ENCODE results near the gene FBXL2. TPM values are rescaled to one million over a fixed set of nuclear protein-coding genes. Genes with fewer than 3 reads are reported as not detected.
"Not testable (repeated sequence)": the region's sequence is repeated elsewhere in the genome, so short reads cannot be mapped to it uniquely, and the experiment has no call there.

FBXL2 gene
- total and polyA plus RNA-seq, 5 donors from 2014 or later = 0.05 TPM; not detected in 4

GRCh38 chr3:33424606-33425452, 147.6 kb downstream of the FBXL2 start:
- Histone ChIP-seq H3K27me3 (ENCODE audit: control insufficient read depth, insufficient read depth, low read length) (no peaks in the 10 kb centered on the region), H3K9me3 (ENCODE audit: control insufficient read depth in 2 of 2, low read length in 2 of 2) (no peaks in the 10 kb centered on the region), H3K4me3 (ENCODE audit: low read depth, low read length) (no peak overlapping the region), H3K4me1 (ENCODE audit: control insufficient read depth, insufficient read depth, low read length, poor library complexity, severe bottlenecking) (peaks cover 18% of the 10 kb centered on the region), H3K27ac (ENCODE audit: insufficient read depth, low read length, poor library complexity, severe bottlenecking) (no peak overlapping the region), H3K36me3 (ENCODE audit: control insufficient read depth, insufficient read depth, low read length) (peaks cover 46% of the 10 kb centered on the region)
- Mint-ChIP-seq H3K9me3 (no peaks in the 10 kb centered on the region), H3K36me3 (peaks cover 23% of the 10 kb centered on the region), H3K27me3 (no peaks in the 10 kb centered on the region), H3K4me1 (peaks cover 28 to 50% (median 35%) of the 10 kb centered on the region in 4 donors), H3K4me3 (no peak overlapping the region), H3K27ac (peak overlapping the region in 1 of 3 donors; percentile 72)
- no peak for DNase-seq
- ATAC-seq (ENCODE audit: low read depth in 2 of 2) = no peak

DNA sequence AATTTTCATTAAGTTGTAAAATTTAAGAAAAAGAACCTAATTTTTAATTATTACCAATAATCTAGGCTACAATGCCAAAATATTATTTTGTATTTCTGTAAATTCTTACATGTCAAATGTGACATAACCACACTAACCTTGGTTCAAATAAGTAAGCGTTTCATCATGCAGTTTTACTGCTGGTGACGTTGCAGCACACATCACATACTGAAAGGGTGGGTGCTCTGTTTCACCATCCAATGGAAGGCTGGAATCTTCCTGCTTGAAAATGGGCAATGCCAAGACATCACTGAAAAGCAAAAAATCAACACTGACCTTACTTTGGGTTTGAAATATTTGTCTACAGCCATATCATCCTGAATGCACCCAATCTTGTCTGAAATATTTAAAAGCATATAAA, 148.2 kb downstream of the FBXL2 start:
- Mint-ChIP-seq H3K27ac (no peak overlapping the region), H3K36me3 (peaks cover 19% of the 10 kb centered on the region), H3K9me3 (no peaks in the 10 kb centered on the region), H3K4me1 (peaks cover 34 to 54% (median 39%) of the 10 kb centered on the region in 4 donors), H3K27me3 (no peaks in the 10 kb centered on the region), H3K4me3 (no peak overlapping the region)
- Histone ChIP-seq H3K4me3 (ENCODE audit: low read depth, low read length) (no peak overlapping the region), H3K4me1 (ENCODE audit: control insufficient read depth, insufficient read depth, low read length, poor library complexity, severe bottlenecking) (peaks cover 24% of the 10 kb centered on the region), H3K27ac (ENCODE audit: insufficient read depth, low read length, poor library complexity, severe bottlenecking) (no peak overlapping the region), H3K27me3 (ENCODE audit: control insufficient read depth, insufficient read depth, low read length) (no peaks in the 10 kb centered on the region), H3K36me3 (ENCODE audit: control insufficient read depth, insufficient read depth, low read length) (peaks cover 46% of the 10 kb centered on the region), H3K9me3 (ENCODE audit: control insufficient read depth in 2 of 2, low read length in 2 of 2) (no peaks in the 10 kb centered on the region)
- ATAC-seq (ENCODE audit: low read depth in 2 of 2) (no peak), DNase-seq (no peak)

DNA sequence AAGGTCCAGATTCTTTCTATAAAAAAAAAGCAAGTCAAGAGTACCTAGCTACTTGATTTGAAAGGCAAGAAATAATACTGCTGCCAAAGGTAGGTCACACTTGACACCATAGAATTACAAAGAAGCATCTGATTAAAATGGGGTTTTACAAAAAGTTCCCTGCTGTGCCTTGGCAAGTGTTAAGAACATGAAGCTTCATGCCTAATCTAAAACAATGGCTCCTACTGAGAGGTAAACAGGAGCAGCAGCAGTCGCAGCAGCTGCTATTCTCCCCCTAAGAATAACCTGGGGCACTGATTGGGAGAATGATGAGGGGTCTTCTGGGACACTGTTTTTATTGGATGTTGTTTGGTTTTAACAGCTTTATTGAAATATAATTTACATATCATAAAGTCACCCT, 148.8 kb downstream of the FBXL2 start:
- Mint-ChIP-seq H3K36me3 (peaks cover 15% of the 10 kb centered on the region), H3K27ac (peak overlapping the region in 1 of 3 donors; percentile 26), H3K4me3 (no peak overlapping the region), H3K9me3 (no peaks in the 10 kb centered on the region), H3K4me1 (peaks cover 36 to 58% (median 45%) of the 10 kb centered on the region in 4 donors), H3K27me3 (no peaks in the 10 kb centered on the region)
- ATAC-seq (ENCODE audit: low read depth in 2 of 2) (no peak), DNase-seq (no peak)
- no peaks in the 10 kb centered on the region for H3K27me3 ChIP-seq (ENCODE audit: control insufficient read depth, insufficient read depth, low read length)
- no peaks in the 10 kb centered on the region for H3K9me3 ChIP-seq (ENCODE audit: control insufficient read depth in 2 of 2, low read length in 2 of 2)
- peaks cover 42% of the 10 kb centered on the region for H3K36me3 ChIP-seq (ENCODE audit: control insufficient read depth, insufficient read depth, low read length)
- peaks cover 30% of the 10 kb centered on the region for H3K4me1 ChIP-seq (ENCODE audit: control insufficient read depth, insufficient read depth, low read length, poor library complexity, severe bottlenecking)
- no peak overlapping the region for H3K4me3 ChIP-seq (ENCODE audit: low read depth, low read length)
- peak overlapping the region; percentile 7 for H3K27ac ChIP-seq (ENCODE audit: insufficient read depth, low read length, poor library complexity, severe bottlenecking)

DNA sequence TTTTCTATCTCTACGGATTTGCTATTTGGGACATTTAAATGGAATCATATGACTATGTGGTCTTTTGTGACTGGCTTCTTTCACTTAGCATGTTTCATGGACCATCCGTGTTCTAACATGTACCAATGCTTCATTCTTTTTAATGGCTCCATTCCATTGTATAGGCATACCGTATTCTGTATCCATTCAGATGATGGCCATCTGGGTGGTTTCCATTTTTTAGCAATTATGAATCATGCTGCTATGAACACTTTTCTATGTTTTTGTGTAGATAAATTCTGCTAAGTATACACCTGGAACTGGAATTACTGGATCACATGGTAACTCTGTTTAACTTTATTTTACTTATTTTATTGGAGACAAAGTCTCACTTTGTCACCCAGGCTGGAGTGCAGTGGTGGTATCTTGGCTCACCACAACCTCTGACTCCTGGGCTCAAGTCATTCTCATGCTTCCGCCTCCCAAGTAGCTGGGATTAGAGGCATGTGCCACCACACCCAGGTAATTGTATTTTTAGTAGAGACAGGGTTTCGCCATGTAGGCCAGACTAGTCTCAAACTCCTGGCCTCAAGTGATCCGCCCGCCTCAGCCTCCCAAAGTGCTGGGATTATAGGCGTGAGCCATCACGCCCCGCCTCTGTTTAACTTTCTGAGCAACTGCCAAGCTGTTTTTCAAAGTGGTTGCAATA, 149.5 kb downstream of the FBXL2 start:
- Histone ChIP-seq H3K36me3 (ENCODE audit: control insufficient read depth, insufficient read depth, low read length) (peaks cover 34% of the 10 kb centered on the region), H3K9me3 (ENCODE audit: control insufficient read depth in 2 of 2, low read length in 2 of 2) (no peaks in the 10 kb centered on the region), H3K27me3 (ENCODE audit: control insufficient read depth, insufficient read depth, low read length) (no peaks in the 10 kb centered on the region), H3K27ac (ENCODE audit: insufficient read depth, low read length, poor library complexity, severe bottlenecking) (no peak overlapping the region), H3K4me3 (ENCODE audit: low read depth, low read length) (no peak overlapping the region), H3K4me1 (ENCODE audit: control insufficient read depth, insufficient read depth, low read length, poor library complexity, severe bottlenecking) (peaks cover 34% of the 10 kb centered on the region)
- no peak overlapping the region for H3K4me3 Mint-ChIP-seq
- DNase-seq (no peak), ATAC-seq (ENCODE audit: low read depth in 2 of 2) (no peak)
- H3K27me3 Mint-ChIP-seq = no peaks in the 10 kb centered on the region
- H3K9me3 Mint-ChIP-seq = no peaks in the 10 kb centered on the region
- H3K4me1 Mint-ChIP-seq = peaks cover 39 to 61% (median 47%) of the 10 kb centered on the region in 4 donors
- H3K36me3 Mint-ChIP-seq = peaks cover 10% of the 10 kb centered on the region
- peak overlapping the region in 2 of 3 donors; percentile 26 to 67 for H3K27ac Mint-ChIP-seq

- ATAC-seq (ENCODE audit: low read depth in 2 of 2) = no peak
- no peak for DNase-seq
- no peaks in the 10 kb centered on the region for H3K27me3 Mint-ChIP-seq
- H3K27ac Mint-ChIP-seq = peak overlapping the region; percentile 3 to 88 (median 34)
- peaks cover 18% of the 10 kb centered on the region for H3K36me3 ChIP-seq (ENCODE audit: control insufficient read depth, insufficient read depth, low read length)
- no peaks in the 10 kb centered on the region for H3K9me3 ChIP-seq (ENCODE audit: control insufficient read depth in 2 of 2, low read length in 2 of 2)
- H3K9me3 Mint-ChIP-seq = no peaks in the 10 kb centered on the region
- no peak overlapping the region for H3K4me3 Mint-ChIP-seq
- no peak overlapping the region for H3K27ac ChIP-seq (ENCODE audit: insufficient read depth, low read length, poor library complexity, severe bottlenecking)
- peaks cover 37 to 77% (median 54%) of the 10 kb centered on the region in 4 donors for H3K4me1 Mint-ChIP-seq
- H3K27me3 ChIP-seq (ENCODE audit: control insufficient read depth, insufficient read depth, low read length) = no peaks in the 10 kb centered on the region
- no peak overlapping the region for H3K4me3 ChIP-seq (ENCODE audit: low read depth, low read length)
- H3K4me1 ChIP-seq (ENCODE audit: control insufficient read depth, insufficient read depth, low read length, poor library complexity, severe bottlenecking) = peaks cover 44% of the 10 kb centered on the region
- peaks cover 3% of the 10 kb centered on the region for H3K36me3 Mint-ChIP-seq
Measured at GRCh38 chr3:33428734-33429133, 151.5 kb downstream of the FBXL2 start.

- ATAC-seq (ENCODE audit: low read depth in 2 of 2); H3K9me3 Mint-ChIP-seq; H3K27ac ChIP-seq (ENCODE audit: insufficient read depth, low read length, poor library complexity, severe bottlenecking); H3K9me3 ChIP-seq (ENCODE audit: control insufficient read depth in 2 of 2, low read length in 2 of 2); H3K27me3 Mint-ChIP-seq; DNase-seq; H3K27me3 ChIP-seq (ENCODE audit: control insufficient read depth, insufficient read depth, low read length); H3K36me3 Mint-ChIP-seq; H3K4me3 ChIP-seq (ENCODE audit: low read depth, low read length): not testable (repeated sequence)
- Histone ChIP-seq H3K4me1 (ENCODE audit: control insufficient read depth, insufficient read depth, low read length, poor library complexity, severe bottlenecking) (peaks cover 44% of the 10 kb centered on the region), H3K36me3 (ENCODE audit: control insufficient read depth, insufficient read depth, low read length) (peaks cover 13% of the 10 kb centered on the region)
- H3K27ac Mint-ChIP-seq = peak overlapping the region in 2 of 3 donors; percentile 8 to 88
- H3K4me3 Mint-ChIP-seq = peak overlapping the region in 2 of 4 donors; percentile 45 to 62
- H3K4me1 Mint-ChIP-seq = peaks cover 33 to 81% (median 55%) of the 10 kb centered on the region in 4 donors
Measured at GRCh38 chr3:33429306-33429705, 152.1 kb downstream of the FBXL2 start.

GRCh38 chr3:33430061-33430460, 152.8 kb downstream of the FBXL2 start:
- no peaks in the 10 kb centered on the region for H3K9me3 Mint-ChIP-seq
- no peaks in the 10 kb centered on the region for H3K27me3 Mint-ChIP-seq
- peaks cover 32 to 82% (median 55%) of the 10 kb centered on the region in 4 donors for H3K4me1 Mint-ChIP-seq
- Histone ChIP-seq H3K36me3 (ENCODE audit: control insufficient read depth, insufficient read depth, low read length) (peaks cover 6% of the 10 kb centered on the region), H3K4me1 (ENCODE audit: control insufficient read depth, insufficient read depth, low read length, poor library complexity, severe bottlenecking) (peaks cover 44% of the 10 kb centered on the region), H3K27ac (ENCODE audit: insufficient read depth, low read length, poor library complexity, severe bottlenecking) (peak overlapping the region; percentile 19), H3K4me3 (ENCODE audit: low read depth, low read length) (peak overlapping the region; percentile 32), H3K9me3 (ENCODE audit: control insufficient read depth in 2 of 2, low read length in 2 of 2) (no peaks in the 10 kb centered on the region), H3K27me3 (ENCODE audit: control insufficient read depth, insufficient read depth, low read length) (no peaks in the 10 kb centered on the region)
- H3K27ac Mint-ChIP-seq = peak overlapping the region; percentile 2 to 88 (median 77)
- H3K36me3 Mint-ChIP-seq = no peaks in the 10 kb centered on the region
- DNase-seq (no peak), ATAC-seq (ENCODE audit: low read depth in 2 of 2) (no peak)
- peak overlapping the region in 3 of 4 donors; percentile 37 to 62 (median 45) for H3K4me3 Mint-ChIP-seq
